Hippocampal formation (tissue), 2 donors: ENCODE results near the gene GSTA1.
"Not testable (repeated sequence)": the region's sequence is repeated elsewhere in the genome, so short reads cannot be mapped to it uniquely, and the experiment has no call there.

Experiments
- DNase-seq, 2 donors: peaks; one replicate each; lab custom pipeline; 2025; lab: John Stamatoyannopoulos, UW

The GSTA1 gene

DNA sequence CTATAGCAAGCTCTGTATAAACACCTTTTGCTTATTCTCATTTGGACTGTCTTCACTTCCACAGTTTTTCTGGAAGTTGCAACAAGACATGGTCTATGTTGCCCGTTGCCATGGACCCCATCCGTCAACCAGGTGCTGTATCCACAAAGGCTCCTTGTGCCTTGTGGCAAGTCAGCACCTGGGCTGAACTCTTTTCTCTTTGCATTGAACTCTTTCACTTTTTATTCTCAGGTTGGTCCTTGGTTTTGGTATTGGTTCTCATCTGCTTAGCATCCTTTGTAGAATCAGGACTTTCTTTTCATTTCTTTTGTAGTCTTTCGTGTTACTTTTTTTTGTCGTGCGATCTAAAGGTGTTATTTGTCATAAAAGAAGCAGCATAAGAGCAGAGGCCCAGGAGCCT, 5.0 kb upstream of the GSTA1 start:
- no peak for DNase-seq

GRCh38 chr6:52802806-52803205, 810 bp downstream of the GSTA1 start:
- no peak for DNase-seq

DNA sequence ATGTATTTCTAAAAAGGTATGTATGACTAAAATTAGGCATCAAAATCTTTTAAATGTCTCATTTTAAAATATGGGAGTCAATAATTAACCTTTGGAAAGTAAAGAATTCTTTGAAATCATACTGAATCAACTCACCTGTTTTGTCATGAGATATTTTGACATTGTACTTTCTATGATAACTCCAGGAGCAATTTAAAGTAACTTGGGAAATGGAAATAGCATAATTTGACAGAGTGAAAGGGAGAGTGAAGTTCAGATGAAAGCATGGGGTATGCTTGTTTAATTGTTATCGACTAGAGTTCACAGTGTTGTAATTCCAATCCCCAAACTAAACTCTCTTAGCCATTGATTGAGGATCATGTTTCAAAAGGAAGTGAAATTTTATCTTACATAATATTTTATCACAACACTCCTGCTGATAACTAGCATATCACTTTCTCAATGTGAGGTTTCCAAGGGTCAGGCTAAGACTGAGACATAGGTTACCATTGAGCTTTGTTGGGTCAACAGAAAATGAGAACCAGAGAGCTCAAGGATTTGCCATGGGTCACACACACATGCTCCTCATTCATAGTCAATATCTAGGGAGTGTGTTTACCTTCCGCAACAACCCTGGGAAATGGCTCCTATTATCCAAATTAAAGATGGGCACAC, 2.3 kb downstream of the GSTA1 start:
- DNase-seq: no peak

DNA sequence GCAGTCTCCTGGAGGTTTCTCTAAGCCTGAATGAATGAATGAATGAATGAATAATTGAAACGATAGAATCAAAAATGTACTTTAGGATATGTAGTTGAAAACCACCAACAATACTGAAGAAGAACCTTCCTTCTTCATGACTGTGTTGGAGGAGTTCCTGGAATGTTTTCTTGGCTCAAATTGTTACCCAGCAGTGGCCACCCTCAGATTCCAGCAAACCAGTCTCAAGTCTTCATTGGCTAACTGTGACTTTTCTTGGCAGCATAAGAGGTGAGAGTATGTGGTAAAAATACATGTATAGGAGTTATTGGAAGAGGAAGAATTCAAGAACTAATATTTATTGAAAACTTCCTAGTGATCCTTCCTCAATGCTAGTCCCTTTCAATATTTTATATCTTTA, 4.3 kb downstream of the GSTA1 start:
- DNase-seq: not testable (repeated sequence)

DNA sequence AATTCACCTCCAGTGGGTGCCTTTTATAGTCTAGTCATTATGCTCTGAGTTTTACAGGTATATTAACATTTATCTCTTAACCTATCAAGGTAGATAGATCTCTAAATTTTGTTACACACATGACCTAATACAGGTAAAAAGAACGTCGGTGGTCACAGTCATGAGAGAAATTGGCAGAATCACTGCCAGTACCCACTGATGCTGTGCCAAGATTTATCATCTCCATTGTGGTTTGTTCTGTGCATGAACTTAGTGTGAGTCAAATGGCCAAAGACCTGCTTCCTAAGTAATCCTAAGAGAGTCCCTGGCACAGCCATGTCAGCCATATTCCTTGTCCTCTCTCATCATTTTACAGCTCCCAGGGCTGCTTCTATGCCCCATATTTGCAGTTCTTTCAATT, 9.2 kb downstream of the GSTA1 start:
- DNase-seq: not testable (repeated sequence)

DNA sequence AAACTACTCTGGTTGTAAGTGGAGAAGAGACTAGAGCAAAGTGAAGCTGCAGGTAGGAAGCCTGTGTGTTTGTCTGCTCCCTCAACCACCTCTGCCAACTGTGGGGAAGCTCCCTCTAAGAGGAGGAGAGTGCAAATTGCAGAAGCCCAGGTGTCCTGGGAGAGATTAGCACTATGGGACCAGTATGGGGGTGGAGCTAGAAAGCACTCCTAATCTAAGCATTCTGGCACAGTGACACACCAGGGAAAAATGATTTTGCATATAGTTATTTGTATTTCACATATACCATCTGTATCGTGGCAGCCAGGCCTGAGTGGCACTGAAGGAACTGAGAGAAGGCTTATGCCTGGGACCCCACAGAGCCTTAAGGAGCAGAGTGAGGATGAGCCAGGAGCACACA, 12.8 kb downstream of the GSTA1 start:
- DNase-seq: no peak

- not testable (repeated sequence) for DNase-seq
These were observed 14.0 kb downstream of the GSTA1 start for GRCh38 chr6:52789658-52790057.

DNA sequence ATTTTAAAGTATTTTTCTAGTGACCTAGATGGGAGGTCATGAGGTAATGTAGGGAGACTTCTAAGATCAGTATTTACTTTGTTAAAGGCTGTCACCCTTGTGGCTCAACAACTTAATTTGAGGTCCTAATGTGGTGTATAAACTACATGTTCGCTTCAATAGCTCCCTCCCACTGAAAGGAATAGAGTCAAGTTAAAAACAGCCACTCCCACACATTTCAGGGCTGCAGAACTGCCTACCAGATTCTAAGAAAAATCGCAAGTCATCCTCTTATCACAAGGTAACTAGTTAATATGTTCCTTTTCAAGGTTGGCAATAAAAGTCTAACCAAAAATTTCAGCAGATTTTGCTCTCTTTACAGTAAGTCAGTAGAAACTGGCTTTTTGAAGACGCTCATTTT, 15.1 kb downstream of the GSTA1 start:
- no peak for DNase-seq

DNA sequence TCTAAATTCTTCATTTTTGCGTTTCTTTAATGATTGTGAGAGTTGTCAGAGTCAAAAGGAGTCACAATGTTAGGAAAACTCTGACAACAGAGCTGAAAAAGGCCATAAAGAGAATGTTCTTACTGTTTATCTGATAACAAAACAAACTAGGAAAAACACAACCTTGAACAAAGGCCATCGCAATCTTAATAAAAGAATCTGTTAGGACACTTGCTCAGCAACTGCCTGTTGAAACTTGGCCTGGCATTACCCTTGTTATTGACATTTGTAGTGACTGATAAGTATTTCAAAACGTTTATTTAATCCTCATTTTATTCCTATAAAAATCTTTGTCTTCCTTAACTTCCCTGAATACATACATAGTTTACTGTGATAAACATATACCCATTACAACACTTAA, 15.7 kb downstream of the GSTA1 start:
- DNase-seq: no peak

DNA sequence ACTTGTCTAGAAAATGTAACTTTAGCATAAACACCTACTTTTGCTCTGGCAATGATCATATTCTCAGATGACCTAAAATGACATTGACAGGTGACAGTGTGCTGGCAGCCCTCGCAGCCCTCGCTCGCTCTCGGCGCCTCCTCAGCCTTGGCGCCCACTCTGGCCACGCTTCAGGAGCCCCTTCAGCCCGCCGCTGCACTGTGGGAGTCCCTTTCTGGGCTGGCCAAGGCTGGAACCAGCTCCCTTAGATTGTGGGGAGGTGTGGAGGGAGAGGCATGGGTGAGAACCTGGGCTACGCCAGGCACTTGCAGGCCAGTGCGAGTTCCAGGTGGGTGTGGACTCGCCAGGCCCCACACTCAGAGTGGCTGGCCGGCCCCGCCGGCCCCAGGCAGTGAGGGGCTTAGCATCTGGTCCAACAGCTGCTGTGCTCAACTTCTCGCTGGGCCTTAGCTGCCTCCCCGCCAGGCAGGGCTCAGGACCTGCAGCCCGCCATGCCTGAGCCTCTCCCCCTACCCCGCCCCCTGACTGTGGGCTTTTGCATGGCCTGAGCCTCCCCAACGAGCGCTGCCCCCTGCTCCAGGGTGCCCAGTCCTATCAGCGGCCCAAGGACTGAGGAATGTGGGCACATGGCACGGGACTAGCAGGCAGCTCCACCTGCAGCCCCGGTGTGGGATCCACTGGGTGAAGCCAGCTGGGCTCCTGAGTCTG, 17.2 kb downstream of the GSTA1 start:
- DNase-seq: no peak

DNA sequence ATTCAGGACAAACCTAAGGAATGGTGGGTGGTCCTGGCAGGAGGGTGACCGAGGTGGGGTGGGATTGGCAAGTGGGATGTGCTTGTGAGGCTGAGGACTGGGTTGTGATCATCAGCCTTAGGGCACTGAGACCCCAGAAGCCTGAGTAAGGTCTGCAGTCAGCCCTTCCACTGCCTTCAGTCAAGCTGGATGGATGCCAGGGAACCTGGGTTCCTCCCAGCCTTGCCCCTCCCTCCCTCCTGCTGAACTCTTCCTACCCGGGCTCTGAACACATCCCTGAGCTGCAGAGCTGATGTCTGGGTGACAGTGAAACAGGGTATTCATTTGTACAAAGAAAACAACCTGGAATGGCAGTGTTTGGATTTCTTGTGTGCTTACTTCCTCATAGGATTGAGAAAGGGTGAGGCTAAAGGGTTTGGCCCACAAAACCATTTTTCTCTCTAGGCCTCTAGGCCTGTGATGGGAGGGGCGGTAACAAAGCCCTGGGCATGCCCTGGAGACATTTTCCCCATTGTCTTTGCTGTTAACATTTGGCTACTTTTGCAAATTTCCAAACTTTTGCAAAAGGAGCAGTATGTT, 20.8 kb downstream of the GSTA1 start:
- not testable (repeated sequence) for DNase-seq

DNA sequence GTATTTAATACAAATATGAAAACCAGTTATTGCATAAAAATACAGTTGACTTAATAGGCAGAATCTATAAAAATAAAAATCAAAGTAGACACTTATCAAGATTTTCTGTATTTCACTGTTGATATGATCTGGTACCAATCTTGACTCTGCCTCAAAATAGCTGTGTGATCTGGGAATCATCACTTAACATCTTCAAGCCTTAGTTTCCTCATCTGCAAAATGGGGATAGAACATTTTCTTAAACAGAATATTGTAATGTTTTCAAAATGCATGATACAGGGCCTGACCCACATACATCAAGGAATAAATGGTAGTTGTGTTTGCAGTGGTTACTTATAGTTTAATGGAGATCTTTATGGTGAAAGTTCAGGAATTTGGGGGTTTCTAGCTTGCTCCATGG, 21.4 kb downstream of the GSTA1 start:
- not testable (repeated sequence) for DNase-seq

- no peak for DNase-seq
These were observed 24.4 kb downstream of the GSTA1 start for GRCh38 chr6:52779237-52779636.

DNA sequence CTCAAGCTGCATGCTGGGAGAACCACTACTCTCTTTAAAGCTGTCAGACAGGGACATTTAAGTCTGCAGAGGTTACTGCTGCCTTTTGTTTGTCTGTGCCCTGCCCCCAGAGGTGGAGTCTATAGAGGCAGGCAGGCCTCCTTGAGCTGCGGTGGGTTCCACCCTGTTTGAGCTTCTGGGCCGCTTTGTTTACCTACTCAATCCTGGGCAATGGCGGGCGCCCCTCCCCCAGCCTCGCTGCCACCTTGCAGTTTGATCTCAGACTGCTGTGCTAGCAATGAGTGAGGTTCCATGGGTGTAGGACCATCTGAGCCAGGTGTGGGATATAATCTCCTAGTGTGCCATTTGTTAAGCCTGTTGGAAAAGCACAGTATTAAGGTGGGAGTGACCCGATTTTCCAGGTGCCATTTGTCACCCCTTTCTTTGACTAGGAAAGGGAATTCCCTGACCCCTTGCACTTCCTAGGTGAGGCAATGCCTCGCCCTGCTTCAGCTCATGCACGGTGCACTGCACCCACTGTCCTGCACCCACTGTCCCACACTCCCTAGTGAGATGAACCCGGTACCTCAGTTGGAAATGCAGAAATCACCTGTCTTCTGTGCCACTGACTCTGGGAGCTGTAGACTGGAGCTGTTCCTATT, 26.8 kb downstream of the GSTA1 start:
- DNase-seq: not testable (repeated sequence)

DNA sequence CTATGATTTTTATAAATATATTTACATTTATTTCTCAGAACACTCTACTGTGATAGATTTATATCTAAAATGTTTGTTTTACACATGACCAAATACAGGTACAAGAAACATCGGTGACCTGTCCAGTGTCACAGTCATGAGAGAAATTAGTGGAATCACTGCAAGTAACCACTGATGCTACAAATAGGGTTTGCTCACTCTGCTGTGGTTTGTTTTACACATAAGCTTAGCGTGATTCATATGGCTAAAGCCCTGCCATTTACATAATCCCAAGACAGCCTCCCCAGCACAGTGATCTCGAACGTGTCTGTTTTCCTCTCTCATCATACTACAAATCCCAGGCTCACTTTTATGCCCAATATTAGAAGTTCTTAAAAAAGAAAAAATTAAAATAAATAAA, 34.2 kb downstream of the GSTA1 start:
- not testable (repeated sequence) for DNase-seq

GRCh38 chr6:52767658-52768057, 36.0 kb downstream of the GSTA1 start:
- DNase-seq: not testable (repeated sequence)

GRCh38 chr6:52763322-52763916, 40.2 kb downstream of the GSTA1 start, which contains the start of gene GSTA2:
GSTA2 (minus strand) TSS chr6:52763475; CDS start chr6:52757947, 5,528 bp downstream.
- DNase-seq: not testable (repeated sequence)

- not testable (repeated sequence) for DNase-seq
These were observed 41.7 kb downstream of the GSTA1 start for GRCh38 chr6:52761673-52762491.

GRCh38 chr6:52760105-52760765, 43.4 kb downstream of the GSTA1 start:
- DNase-seq: no peak

DNA sequence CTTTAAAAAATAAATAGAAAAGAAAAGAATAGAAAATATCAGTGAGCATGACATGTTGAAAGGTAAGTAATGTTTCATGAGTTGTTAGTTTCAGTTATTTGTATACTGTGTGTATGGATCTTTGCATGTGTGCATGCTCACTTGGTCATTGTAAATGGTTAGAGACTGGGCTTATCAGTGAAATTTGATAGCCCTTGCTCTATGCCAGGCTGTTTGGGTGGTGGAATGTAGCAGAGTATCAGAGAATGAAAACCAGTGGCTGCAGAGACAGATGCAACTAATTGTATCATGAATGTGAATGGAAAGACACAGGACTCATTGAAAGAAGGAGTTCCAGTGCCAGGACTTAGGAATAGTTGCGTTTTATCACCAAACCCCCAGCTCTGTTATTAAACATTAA, 44.5 kb downstream of the GSTA1 start:
- DNase-seq: no peak
